Measurements from ENCODE around the gene RUSF1.

The RUSF1 gene

DNA sequence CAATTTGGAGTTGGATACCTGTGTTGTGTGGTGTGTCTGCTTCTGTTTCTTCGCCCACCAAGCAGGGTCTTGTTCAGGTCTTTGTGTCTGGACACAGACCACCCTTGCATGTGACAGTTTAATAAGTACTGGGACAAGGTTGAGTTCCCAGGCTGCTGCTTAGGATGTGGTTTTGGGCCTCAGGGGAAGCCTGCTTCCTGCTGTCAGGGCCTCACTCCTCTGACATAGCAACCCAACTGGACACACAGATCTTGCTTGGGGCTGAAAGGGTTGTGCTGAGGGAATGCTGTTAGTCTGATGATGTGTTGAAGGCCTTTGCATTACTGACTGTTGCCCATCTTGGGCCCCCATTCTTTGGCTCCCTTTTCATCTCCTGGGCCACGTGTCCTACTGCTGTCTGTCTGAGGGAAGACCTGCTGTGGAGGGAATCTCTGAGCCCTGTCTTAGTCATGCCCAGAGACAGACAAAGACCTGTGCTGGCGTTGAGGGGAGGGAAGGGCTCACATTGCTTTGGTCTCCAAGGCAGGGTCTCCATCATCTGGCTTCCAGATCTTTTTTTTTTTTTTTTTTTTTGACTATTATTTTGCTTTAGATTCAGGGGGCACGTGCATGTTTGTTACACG is 40.9 kb downstream of the RUSF1 start:
- peaks cover 30% of the 10 kb centered on the region for H3K4me1 ChIP-seq (ENCODE audit: insufficient read depth, low read length)
- H3K79me2 ChIP-seq (ENCODE audit: insufficient read depth, low read length) = no peaks in the 10 kb centered on the region
- TF ChIP-seq CTCF (IDR thresholded peaks at IDR 0.05; ENCODE audit: borderline replicate concordance, extremely low read depth, low read length, poor library complexity, severe bottlenecking) (no peak), EZH2 (IDR thresholded peaks at IDR 0.05; ENCODE audit: borderline replicate concordance, low read depth, low read length, severe bottlenecking) (no peak)
- H3K9ac ChIP-seq (ENCODE audit: low read depth, low read length) = peak overlapping the region; percentile 54
- no peaks in the 10 kb centered on the region for H4K20me1 ChIP-seq (ENCODE audit: insufficient read depth, low read length)
- H3K9me3 ChIP-seq (ENCODE audit: insufficient read depth, low read length, severe bottlenecking) = no peaks in the 10 kb centered on the region
- peak; percentile 82 for DNase-seq
- peak overlapping the region; percentile 27; the same call in 1 of the 2 replicates for H3K4me2 ChIP-seq (ENCODE audit: insufficient read depth, low read length)
- H3K27ac ChIP-seq (ENCODE audit: low read length) = peak overlapping the region; percentile 99
- peak overlapping the region; percentile 2; the same call in 1 of the 2 replicates for H2AFZ ChIP-seq (ENCODE audit: low read depth, low read length)
- ATAC-seq (ENCODE audit: insufficient read depth, low read depth) = peak; percentile 94
- no peaks in the 10 kb centered on the region for H3K27me3 ChIP-seq (ENCODE audit: insufficient read depth, low read length, poor library complexity)
- H3K36me3 ChIP-seq (ENCODE audit: insufficient read depth, low read length) = peaks cover 28% of the 10 kb centered on the region
- H3K4me3 ChIP-seq (ENCODE audit: low read depth in 1 of 2, low read length in 2 of 2) = no peak overlapping the region

GRCh38 chr16:31466381-31466841 is 41.8 kb downstream of the RUSF1 start:
- ATAC-seq (ENCODE audit: insufficient read depth, low read depth) = no peak
- Histone ChIP-seq H3K27me3 (ENCODE audit: insufficient read depth, low read length, poor library complexity) (no peaks in the 10 kb centered on the region), H3K9me3 (ENCODE audit: insufficient read depth, low read length, severe bottlenecking) (no peaks in the 10 kb centered on the region), H3K9ac (ENCODE audit: low read depth, low read length) (peak overlapping the region; percentile 54), H3K79me2 (ENCODE audit: insufficient read depth, low read length) (no peaks in the 10 kb centered on the region), H3K27ac (ENCODE audit: low read length) (peak overlapping the region; percentile 99), H4K20me1 (ENCODE audit: insufficient read depth, low read length) (no peaks in the 10 kb centered on the region), H3K36me3 (ENCODE audit: insufficient read depth, low read length) (peaks cover 33% of the 10 kb centered on the region), H3K4me2 (ENCODE audit: insufficient read depth, low read length) (no peak overlapping the region), H3K4me1 (ENCODE audit: insufficient read depth, low read length) (peaks cover 30% of the 10 kb centered on the region), H3K4me3 (ENCODE audit: low read depth in 1 of 2, low read length in 2 of 2) (no peak overlapping the region), H2AFZ (ENCODE audit: low read depth, low read length) (no peak overlapping the region)
- no peak for TF ChIP-seq EZH2 (IDR thresholded peaks at IDR 0.05; ENCODE audit: borderline replicate concordance, low read depth, low read length, severe bottlenecking)
- TF ChIP-seq CTCF (IDR thresholded peaks at IDR 0.05; ENCODE audit: borderline replicate concordance, extremely low read depth, low read length, poor library complexity, severe bottlenecking) = no peak
- DNase-seq = no peak

DNA sequence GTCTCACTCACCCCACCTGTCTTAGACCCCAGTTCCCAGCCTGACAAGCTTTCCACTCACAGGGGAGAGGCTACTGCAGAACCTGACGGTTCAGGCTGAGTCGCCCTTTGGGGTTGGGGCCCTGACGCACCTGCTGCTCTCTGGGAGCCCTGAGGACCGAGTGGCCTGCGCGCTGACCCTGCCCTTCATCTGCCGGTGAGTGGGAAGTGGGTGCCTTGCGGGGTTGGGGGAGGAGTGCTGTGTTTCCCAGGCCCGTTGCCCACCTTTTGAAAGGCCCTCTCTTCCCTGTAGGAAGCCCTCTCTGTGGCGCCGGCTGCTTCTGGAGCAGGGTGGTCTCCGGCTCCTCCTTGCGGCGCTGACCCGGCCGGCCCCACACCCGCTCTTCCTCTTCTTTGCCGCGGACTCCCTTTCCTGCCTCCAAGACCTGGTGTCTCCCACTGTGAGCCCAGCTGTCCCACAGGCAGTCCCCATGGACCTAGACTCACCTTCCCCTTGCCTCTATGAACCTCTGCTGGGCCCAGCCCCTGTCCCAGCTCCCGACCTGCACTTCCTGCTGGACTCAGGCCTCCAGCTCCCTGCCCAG is 42.3 kb downstream of the RUSF1 start:
- H3K4me3 ChIP-seq (ENCODE audit: low read depth in 1 of 2, low read length in 2 of 2) = no peak overlapping the region
- H3K4me2 ChIP-seq (ENCODE audit: insufficient read depth, low read length) = no peak overlapping the region
- peak overlapping the region; percentile 54; the same call in 1 of the 2 replicates for H3K9ac ChIP-seq (ENCODE audit: low read depth, low read length)
- H3K79me2 ChIP-seq (ENCODE audit: insufficient read depth, low read length) = no peaks in the 10 kb centered on the region; the same call in 1 of the 2 replicates
- no peak overlapping the region for H2AFZ ChIP-seq (ENCODE audit: low read depth, low read length)
- H3K4me1 ChIP-seq (ENCODE audit: insufficient read depth, low read length) = peaks cover 34% of the 10 kb centered on the region
- no peaks in the 10 kb centered on the region for H4K20me1 ChIP-seq (ENCODE audit: insufficient read depth, low read length)
- no peak for DNase-seq
- peaks cover 33% of the 10 kb centered on the region for H3K36me3 ChIP-seq (ENCODE audit: insufficient read depth, low read length)
- H3K9me3 ChIP-seq (ENCODE audit: insufficient read depth, low read length, severe bottlenecking) = no peaks in the 10 kb centered on the region
- H3K27ac ChIP-seq (ENCODE audit: low read length) = peak overlapping the region; percentile 99
- ATAC-seq (ENCODE audit: insufficient read depth, low read depth) = no peak
- H3K27me3 ChIP-seq (ENCODE audit: insufficient read depth, low read length, poor library complexity) = no peaks in the 10 kb centered on the region
- TF ChIP-seq EZH2 (IDR thresholded peaks at IDR 0.05; ENCODE audit: borderline replicate concordance, low read depth, low read length, severe bottlenecking) (no peak), CTCF (IDR thresholded peaks at IDR 0.05; ENCODE audit: borderline replicate concordance, extremely low read depth, low read length, poor library complexity, severe bottlenecking) (no peak)

Data from DND-41 (cell line).